GM18505 (cell line): ENCODE data around the gene HIRA.
"Not testable (repeated sequence)": the region's sequence is repeated elsewhere in the genome, so short reads cannot be mapped to it uniquely, and the experiment has no call there.

Experiments
- ATAC-seq: cut with Tn5 transposase; IDR thresholded peaks from one replicate; pipeline ENCODE4 v1.9.1; 2021; ENCODE audit not compliant: unreplicated experiment
- POLR2A ChIP-seq: IDR thresholded peaks from 4 replicates; pipeline ENCODE4 v1.6.1; 2011; ENCODE audit warnings: borderline replicate concordance; ENCODE audit not compliant: insufficient read depth, insufficient read length; ENCODE audit errors: extremely low read depth

The HIRA gene

DNA sequence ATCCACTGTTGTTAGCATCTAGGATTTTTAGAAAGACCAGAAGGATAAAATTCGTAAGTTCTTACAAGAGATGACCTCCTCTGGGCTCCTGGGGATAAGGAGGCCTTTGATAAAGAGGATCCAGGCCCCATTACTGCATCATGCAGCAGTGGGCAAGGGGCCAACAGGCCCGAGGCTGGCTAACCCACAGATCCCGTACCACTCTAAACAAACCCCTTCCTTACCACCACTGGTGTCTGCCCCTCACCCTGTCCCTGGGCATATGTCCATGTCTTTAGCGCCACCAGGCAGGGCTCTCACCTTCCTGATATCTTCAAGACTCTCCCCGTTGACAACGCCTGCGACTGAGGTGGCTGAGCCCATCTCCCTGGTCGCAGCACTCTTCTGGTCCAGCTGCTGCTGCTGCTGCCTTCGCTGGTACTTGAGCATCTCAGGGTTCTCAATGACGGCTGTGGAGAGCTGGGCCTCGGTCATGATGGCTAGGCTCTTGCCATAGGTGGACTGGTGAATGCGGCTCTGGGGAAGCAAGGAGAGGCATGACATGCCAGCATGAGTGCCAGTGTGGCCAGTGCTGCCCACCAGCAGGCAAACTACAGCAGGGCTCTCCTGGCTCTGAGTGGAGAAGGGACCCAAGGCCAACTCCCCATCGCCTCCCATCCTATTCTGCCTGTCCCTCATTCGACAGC is 46.2 kb downstream of the HIRA start:
- ATAC-seq = no peak
- no peak for TF ChIP-seq POLR2A

DNA sequence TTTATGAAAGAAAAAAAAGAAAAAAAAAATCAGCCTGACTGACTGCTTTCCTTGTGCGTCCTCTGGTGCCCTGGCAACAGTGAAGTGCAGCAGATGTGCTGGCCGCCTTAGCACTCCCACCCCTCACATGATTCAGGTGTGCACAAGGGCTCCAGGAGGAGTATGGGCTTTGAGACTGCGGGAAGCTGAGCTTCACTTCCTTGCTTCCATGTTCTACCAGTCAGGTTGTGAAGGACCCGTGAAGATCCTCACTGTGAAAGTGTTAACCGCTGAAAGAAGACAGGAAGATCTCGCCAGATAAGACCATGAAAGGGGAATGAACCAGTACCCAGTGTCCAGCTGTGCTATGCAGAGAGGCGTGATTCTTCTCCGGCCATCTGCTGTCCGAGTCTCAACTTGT is 48.2 kb downstream of the HIRA start:
- ATAC-seq = no peak
- TF ChIP-seq POLR2A = no peak

DNA sequence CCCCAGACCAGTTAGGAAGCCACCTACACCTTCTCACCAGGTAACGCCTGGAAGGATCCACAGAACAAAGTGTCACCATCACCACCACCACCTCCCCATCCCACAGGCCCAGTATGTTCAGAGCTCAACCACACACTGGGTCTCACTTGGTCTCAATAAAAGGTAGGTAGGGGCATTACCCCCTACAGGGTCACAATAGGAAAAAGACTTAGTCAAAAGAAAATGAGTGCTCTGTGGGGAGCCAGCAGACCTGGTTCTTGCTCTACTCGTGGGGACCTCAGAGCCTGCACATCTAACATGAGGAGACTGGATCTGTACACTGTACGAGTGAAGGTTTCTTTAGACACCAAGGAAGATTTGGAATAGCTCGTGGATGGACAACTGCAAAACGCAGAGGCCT is 49.3 kb downstream of the HIRA start:
- TF ChIP-seq POLR2A = no peak
- no peak for ATAC-seq

DNA sequence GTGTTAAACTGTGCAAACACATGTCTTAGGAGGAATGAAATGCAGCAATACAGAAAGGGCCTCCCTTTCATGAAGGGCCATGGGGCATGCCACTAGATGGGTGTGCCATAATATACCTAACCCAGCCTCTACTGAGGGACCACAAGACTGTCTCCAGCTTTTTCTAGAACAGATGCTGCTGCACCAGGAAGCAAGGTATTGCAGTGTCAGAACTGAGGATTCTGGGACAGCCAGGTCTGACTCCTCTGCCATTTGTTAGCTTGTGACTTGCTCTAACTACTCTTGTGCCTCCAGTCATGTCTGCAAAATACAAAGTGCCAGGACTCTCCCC is 53.2 kb downstream of the HIRA start:
- TF ChIP-seq POLR2A = no peak
- ATAC-seq = no peak

DNA sequence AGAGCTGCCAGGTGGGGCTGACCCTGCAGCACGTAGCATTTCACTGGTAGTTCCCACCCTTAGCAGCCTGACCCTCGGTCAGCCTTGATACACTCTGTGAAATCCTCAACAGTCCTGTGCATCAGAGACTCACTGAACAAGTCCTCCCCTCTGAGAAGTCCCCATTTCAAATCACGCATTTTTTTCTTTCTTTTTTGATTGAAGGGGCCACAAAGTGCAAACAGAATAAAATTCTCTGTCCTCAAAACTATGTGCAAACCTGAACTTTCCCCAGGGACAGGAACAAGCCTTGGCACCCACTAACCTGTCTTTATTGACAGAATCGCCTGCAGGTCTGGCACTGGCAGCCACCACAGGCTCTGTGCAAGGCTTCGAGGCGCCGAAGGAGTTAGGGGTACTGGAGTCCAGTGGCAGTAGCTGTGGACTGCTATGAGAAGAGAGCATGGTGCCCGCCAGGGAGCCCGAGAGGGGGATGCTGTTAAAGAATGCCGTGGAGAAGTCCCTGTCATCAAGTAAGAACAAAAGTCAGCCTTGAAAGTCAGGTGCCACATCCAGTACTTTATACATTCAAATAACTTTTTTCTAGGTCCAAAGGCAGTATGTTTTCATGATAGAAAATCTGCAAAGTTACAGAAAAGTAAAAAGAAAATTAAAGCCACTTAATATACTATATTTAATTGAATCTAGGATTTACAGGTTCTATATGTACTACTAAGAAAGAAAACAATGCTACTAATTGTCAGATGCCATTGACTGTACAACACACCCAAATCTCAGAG is 53.8 kb downstream of the HIRA start:
- TF ChIP-seq POLR2A = no peak
- no peak for ATAC-seq

DNA sequence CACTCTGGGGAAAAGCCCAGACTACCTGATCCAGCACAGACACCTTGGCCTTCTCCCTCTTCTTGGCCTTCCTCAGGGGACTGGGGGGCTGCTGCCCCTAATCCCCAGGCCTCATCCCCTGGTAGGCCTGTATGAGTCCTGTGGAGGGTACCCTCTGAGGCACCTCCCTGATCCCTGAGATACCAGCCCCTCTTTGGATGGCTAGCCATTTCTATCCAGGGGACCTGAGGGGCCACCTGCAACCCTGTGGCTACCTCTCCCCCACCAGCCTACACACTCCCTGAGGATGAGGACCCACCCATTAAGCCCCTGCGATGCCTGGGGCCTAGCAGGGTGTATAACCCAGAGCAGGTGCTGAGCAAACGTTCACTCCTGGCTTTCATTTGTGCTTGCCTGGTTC is 54.6 kb downstream of the HIRA start:
- no peak for ATAC-seq
- no peak for TF ChIP-seq POLR2A

DNA sequence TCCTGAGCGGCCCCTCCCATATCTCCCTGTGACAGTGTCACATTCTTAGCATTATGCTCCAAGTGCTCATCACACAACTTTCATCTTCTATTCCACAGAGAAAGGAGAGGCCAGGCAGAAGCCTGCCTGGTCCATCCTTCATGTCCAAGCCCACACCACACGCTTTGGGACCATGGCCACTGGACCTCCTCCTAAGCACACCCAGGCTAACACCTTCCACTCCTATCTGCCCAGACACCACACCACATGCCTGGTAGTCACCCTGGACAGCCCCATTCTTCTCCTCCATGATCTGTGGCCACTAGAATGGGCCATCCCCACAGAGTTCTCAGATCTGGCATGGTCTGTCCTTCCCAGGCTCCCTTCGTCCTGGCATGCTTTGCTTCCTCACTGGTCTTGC is 55.3 kb downstream of the HIRA start:
- no peak for TF ChIP-seq POLR2A
- no peak for ATAC-seq

DNA sequence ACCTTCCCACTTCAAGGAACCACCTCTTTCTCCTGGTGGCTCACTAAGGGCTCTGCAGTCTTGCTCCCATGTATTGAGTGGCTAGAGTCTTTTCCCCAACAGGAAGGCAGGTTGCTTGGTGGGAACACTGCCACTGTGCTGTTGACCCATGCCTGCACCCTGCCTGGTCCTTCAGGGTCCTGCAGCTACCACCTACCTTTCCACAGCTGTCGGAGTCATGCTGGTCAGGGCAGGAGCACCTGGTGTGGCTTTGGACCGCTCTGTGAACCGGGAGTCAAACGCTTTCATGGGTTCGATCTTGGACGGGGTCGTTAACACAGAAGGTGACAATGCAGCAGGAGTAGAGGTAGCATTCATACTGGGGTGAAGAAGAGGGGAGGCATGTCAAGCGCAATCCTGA is 56.1 kb downstream of the HIRA start:
- TF ChIP-seq POLR2A = no peak
- no peak for ATAC-seq

DNA sequence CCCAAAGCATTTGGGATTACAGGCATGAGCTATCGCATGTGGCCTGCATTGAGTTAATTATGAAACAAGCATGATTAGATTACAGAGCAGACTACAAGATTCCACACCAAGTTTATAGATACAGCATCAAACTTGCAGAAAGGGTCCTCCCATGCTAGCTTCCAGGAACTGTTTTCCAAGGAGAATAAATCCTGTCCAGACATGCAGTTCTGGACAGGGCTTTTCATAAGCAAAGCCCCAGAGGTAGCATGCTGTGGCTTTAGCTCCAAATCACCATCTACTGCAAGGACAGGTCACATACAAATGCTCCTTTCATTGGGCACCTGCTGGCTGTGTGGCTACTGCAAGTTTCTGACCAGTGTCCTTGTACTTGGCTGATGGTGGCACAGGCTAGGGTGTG is 57.1 kb downstream of the HIRA start:
- ATAC-seq = no peak
- TF ChIP-seq POLR2A = no peak

DNA sequence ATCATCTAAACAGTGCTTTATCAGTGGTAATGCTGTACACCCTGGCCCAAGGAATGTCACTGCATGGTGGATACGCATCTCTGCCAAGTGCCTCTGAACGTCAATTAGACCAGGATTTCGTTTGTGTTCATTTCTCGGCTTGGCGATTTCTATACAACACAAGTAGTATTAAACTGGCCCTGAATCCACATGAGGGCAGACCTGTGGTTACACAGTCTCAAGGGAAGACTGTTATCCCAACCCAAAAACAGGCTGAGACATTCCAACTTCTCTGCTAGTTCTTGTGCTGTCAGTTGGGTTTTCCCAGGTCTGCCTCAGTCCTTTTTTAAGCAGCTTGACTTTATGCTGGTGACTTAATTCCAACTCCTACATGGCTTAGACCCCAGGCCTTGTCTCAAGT is 58.1 kb downstream of the HIRA start:
- no peak for TF ChIP-seq POLR2A

DNA sequence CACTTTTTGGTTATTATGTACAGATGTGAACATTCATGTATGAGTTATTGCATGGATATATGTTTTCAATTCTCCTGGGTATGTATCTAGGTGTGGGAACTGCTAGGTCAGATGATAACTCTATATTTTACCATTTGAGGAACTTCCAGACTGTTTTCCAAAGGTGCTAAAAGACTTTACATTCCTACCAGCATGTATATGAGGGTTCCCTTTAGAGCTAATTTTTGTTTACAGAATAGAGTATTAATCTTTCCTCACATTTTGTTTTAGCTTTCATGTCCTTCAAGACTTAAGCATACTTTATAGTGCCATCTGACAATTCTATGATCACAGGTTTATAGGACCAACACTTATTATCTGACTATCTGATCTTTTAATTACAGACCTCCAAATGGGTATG is 59.6 kb downstream of the HIRA start:
- no peak for TF ChIP-seq POLR2A
- no peak for ATAC-seq

More for the DNA sequence above, 58.1 kb downstream of the HIRA start:
- ATAC-seq = no peak

DNA sequence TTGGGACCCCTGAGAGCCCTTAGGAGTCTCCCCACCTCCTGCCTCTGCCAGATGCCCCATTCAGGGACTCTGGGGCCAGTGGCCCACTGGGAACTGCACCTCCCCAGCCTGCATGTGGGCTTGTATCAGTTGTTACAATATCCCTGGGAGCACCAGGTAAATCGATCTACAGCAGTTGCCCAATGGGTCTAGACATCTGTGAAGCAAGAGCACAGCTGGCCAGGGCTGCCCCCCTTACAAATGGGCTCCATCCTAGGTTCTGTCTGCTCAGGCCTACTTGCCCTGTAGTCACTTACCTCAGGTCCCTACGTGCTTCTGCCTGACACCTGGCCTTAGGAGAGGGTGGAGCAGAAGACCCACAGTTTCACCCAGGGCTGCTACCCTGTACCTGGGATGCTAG is 62.7 kb downstream of the HIRA start:
- no peak for TF ChIP-seq POLR2A
- no peak for ATAC-seq

DNA sequence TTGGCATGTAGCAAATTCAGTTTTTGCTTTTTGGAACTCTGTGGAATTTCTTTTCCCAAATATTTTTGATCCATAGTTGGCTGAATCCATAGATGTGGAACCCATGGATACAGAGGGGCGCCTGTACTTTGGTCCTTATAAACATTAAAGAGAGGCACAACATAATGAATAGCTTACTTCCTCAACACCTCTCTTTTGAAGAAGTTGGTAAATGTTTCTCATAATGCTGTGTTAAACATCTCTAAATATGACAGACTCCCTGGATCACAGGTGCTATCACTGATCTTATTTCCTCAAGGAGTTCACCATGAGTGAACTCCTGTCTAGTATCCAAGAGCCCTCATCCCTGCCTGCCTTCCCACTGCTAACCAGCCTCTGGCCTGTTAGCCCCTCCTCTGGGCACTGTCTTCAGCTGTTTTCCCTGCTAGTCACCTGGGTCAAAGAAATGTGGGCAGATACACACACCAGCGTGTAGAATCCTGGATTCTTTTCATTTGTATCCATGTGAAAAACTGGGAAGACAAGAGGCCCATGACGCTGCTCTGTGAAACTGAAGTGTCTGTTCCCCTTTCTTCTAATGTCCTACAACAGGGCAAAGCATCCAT is 63.7 kb downstream of the HIRA start:
- ATAC-seq = no peak
- TF ChIP-seq POLR2A = no peak

DNA sequence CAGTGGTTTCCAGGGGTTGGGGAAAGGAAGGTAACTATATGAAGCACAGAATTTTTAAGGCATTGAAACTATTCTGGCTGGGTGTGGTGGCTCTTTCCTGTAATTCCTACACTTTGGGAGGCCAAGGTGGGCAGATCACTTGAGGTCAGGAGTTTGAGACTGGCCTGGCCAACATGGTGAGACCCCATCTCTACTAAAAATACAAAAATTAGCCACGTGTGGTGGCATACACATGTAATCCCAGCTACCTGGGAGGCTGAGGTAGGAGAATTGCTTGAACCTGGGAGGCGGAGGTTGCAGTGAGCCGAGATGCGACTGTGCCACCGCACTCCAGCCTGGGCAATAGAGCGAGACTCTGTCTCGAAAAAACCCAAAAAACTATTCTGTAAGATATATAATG is 68.0 kb downstream of the HIRA start:
- ATAC-seq = not testable (repeated sequence)
